Measurements from ENCODE around the gene GBX1. TPM values are rescaled to one million over a fixed set of nuclear protein-coding genes. Genes with fewer than 3 reads are reported as not detected.

GBX1 gene
- total and polyA plus RNA-seq, 2 donors (not counting 3 experiments of a cell fraction or from before 2014, with no cell fraction given) = not detected

DNA sequence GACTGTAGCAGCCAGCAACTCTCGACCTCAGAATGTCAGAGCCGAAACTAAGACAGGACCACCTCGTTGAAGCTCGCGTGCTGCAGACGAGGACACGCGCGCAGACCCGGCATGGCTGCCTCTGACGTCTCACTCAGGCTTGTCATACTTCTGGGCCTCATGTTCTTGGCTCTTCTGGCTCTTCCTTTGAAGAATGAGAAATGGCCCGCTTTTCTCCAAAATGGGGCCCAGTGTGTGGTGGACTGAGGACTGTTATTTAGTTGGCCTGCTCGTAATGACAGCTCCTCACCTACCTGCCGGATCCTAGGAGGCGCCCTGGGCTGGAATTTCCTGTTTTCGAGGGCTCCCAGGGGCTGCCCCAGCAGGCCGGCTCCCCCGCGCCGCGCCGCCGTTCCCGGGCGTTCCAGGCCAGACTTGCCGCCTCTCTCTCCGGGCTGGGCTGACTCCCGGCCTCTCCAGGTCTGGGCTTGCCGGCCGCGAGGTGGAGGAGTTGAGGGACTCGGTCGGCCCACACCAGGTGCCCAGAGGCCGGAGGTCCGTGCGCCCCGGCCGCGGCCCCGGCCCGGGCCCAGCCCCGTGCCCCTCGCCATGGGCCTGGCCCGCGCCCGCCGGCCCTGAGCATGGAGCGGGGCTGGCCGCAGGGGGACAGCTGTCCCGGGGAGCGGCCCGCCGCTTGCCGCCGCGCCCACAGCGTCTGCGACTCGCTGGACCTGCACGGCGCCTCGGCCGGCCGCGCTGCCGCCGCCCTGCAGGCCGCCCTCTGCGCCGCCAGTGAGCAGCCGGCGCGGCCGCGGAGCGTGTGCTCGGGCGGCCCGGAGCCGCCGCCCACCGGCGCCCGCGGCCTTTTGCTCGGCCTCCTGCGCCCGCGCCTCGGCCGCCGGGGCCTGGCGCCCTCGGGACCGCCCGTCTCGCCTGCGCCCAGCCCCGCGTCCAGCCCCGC is 53.1 kb downstream of the GBX1 start:
- ChIA-PET POLR2A (no interaction called here), CTCF (interaction anchor here (1.0 to 3.0 kb wide), 5 partner anchors 10 to 130 kb away, joined by 3 to 33 read pairs (median 6); partner anchors contain the start of gene FASTK)
- Histone ChIP-seq H3K4me1 (ENCODE audit: control insufficient read depth, extremely low read depth, insufficient read depth, low read length) (peaks cover 19% of the 10 kb centered on the region), H3K27me3 (ENCODE audit: control insufficient read depth in 2 of 2, insufficient read depth in 2 of 2, low read length in 2 of 2) (no peaks in the 10 kb centered on the region), H2AFZ (ENCODE audit: low read depth, low read length) (no peak overlapping the region), H3K4me3 (replicated peaks in 1 of 3; ENCODE audit: insufficient read depth in 1 of 3, low read depth in 1 of 3, low read length in 3 of 3) (no peak overlapping the region), H4K20me1 (replicated peaks; ENCODE audit: control insufficient read depth, extremely low read depth, insufficient read depth, low read length) (no peaks in the 10 kb centered on the region), H3K9me1 (replicated peaks; ENCODE audit: control insufficient read depth, extremely low read depth, insufficient read depth, low read length) (no peaks in the 10 kb centered on the region), H3K79me2 (ENCODE audit: control insufficient read depth, insufficient read depth, low read length) (peaks cover 64% of the 10 kb centered on the region), H3K27ac (ENCODE audit: insufficient read depth, low read depth, low read length) (peak overlapping the region; percentile 26), H3K4me2 (ENCODE audit: insufficient read depth, low read length) (peak overlapping the region; percentile 10), H3K9ac (replicated peaks; ENCODE audit: extremely low read depth, insufficient read depth, low read length) (no peak overlapping the region), H3K36me3 (ENCODE audit: control insufficient read depth in 2 of 2, extremely low read depth in 1 of 2, insufficient read depth in 2 of 2, low read length in 2 of 2) (peaks cover 2 to 23% of the 10 kb centered on the region in 2 experiments), H3K9me3 (replicated peaks; ENCODE audit: control insufficient read depth, insufficient read depth, low read length) (no peaks in the 10 kb centered on the region)
- intact Hi-C loops (cut with micrococcal nuclease) = loop anchor here (2.0 kb wide), 1 partner anchor 126 kb away; no protein-coding TSS in a partner anchor
- BruUV-seq (replicated peaks) = no TSS peak
- FAIRE-seq = no peak
- dilution Hi-C loops (cut with MboI; ENCODE audit: extremely low pct_ligation_motif_present, low sequenced_read_pairs) = no loop called here
- no peak for DNase-seq (ENCODE audit: low read depth, low spot score)
- no peak for TF ChIP-seq EZH2 (IDR thresholded peaks at IDR 0.05; ENCODE audit: borderline replicate concordance, low read depth, low read length, severe bottlenecking)
- no peak for TF ChIP-seq POLR2AphosphoS5 (IDR thresholded peaks at IDR 0.05; ENCODE audit: insufficient read depth, low read depth, low read length)
- TF ChIP-seq, protein P1, sequence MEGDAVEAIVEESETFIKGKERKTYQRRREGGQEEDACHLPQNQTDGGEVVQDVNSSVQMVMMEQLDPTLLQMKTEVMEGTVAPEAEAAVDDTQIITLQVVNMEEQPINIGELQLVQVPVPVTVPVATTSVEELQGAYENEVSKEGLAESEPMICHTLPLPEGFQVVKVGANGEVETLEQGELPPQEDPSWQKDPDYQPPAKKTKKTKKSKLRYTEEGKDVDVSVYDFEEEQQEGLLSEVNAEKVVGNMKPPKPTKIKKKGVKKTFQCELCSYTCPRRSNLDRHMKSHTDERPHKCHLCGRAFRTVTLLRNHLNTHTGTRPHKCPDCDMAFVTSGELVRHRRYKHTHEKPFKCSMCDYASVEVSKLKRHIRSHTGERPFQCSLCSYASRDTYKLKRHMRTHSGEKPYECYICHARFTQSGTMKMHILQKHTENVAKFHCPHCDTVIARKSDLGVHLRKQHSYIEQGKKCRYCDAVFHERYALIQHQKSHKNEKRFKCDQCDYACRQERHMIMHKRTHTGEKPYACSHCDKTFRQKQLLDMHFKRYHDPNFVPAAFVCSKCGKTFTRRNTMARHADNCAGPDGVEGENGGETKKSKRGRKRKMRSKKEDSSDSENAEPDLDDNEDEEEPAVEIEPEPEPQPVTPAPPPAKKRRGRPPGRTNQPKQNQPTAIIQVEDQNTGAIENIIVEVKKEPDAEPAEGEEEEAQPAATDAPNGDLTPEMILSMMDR (IDR thresholded peaks at IDR 0.05; ENCODE audit: extremely low read depth in 1 of 2, insufficient read depth in 1 of 2, low read depth in 1 of 2, low read length in 2 of 2) = no peak
- TF ChIP-seq, protein P2, sequence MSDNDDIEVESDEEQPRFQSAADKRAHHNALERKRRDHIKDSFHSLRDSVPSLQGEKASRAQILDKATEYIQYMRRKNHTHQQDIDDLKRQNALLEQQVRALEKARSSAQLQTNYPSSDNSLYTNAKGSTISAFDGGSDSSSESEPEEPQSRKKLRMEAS (IDR thresholded peaks at IDR 0.05; ENCODE audit: insufficient read depth, insufficient read length) = no peak
- TF ChIP-seq POLR2A (IDR thresholded peaks at IDR 0.05; ENCODE audit: low read depth, low read length) = no peak
- no peak for TF ChIP-seq JUN (IDR thresholded peaks at IDR 0.05; ENCODE audit: borderline replicate concordance, insufficient read depth, insufficient read length, low read depth)
- TF ChIP-seq MYC (IDR thresholded peaks at IDR 0.05; ENCODE audit: low read depth, low read length) = no peak
- TF ChIP-seq GATA2 (IDR thresholded peaks at IDR 0.05; ENCODE audit: insufficient read depth, insufficient read length, low read depth, low read length) = no peak
- no peak for TF ChIP-seq FOS (IDR thresholded peaks at IDR 0.05; ENCODE audit: borderline replicate concordance, insufficient read depth, low read length)

Data from endothelial cell of umbilical vein (primary cell).